Measurements from ENCODE around the gene CYSLTR2. TPM values are rescaled to one million over a fixed set of nuclear protein-coding genes. Genes with fewer than 3 reads are reported as not detected.

Gene CYSLTR2
- total RNA-seq, 2 experiments from 2014 or later: 0.09 TPM; not detected in 1

- BruUV-seq (replicated peaks): no TSS peak
- Histone ChIP-seq H4K20me1 (ENCODE audit: insufficient read depth, low read length) (no peaks in the 10 kb centered on the region), H3K9me3 (ENCODE audit: low read length) (no peaks in the 10 kb centered on the region), H3K9me2 (ENCODE audit: insufficient read depth, low read length) (no peaks in the 10 kb centered on the region), H3K4me1 (ENCODE audit: insufficient read depth, low read length, poor library complexity, severe bottlenecking) (no peaks in the 10 kb centered on the region), H3K4me2 (ENCODE audit: low read length) (no peak overlapping the region), H3K36me3 (ENCODE audit: insufficient read depth, low read length) (no peaks in the 10 kb centered on the region), H3K4me3 (ENCODE audit: low read depth, low read length, poor library complexity, severe bottlenecking) (no peak overlapping the region), H2AFZ (ENCODE audit: low read length) (no peak overlapping the region), H3K27ac (ENCODE audit: low read depth, low read length, poor library complexity, severe bottlenecking) (no peak overlapping the region), H3K79me2 (ENCODE audit: insufficient read depth, low read depth, low read length) (no peaks in the 10 kb centered on the region)
- ChIA-PET POLR2A (no interaction called here), CTCF (ENCODE audit: unreplicated experiment) (no interaction called here)
- intact Hi-C loops (cut with micrococcal nuclease; ENCODE audit: unreplicated experiment): no loop called here
- TF ChIP-seq CTCF (conservative IDR thresholded peaks at IDR 0.05; ENCODE audit: low read length): no peak
- TF ChIP-seq EZH2phosphoT487 (IDR thresholded peaks at IDR 0.05; ENCODE audit: borderline replicate concordance, low read depth, low read length): no peak
- DNase-seq (ENCODE audit: low spot score): no peak
Observed at GRCh38 chr13:48680756-48681392, 27.1 kb downstream of the CYSLTR2 start.

DNA sequence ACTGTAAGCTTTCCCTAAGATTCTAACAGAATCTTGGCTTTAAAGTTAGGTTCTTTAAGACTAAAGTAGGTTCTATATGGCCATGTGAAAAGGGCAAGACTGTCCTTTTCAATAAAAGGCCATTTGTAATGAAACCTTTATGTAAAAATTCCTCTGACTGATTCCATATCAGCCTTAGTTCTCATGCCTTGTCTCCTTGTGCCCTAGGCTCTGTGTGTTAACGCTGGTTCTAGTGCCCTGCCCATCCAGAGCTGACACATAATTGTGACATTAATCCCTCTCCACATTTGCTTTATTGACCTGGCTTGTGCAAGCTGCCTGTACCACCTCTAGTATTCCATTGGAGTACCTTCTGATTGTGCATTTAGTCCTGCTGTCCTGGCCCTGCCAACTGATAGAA, 28.2 kb downstream of the CYSLTR2 start:
- Histone ChIP-seq H3K9me3 (ENCODE audit: low read length) (no peaks in the 10 kb centered on the region), H3K4me3 (ENCODE audit: low read depth, low read length, poor library complexity, severe bottlenecking) (no peak overlapping the region), H3K4me1 (ENCODE audit: insufficient read depth, low read length, poor library complexity, severe bottlenecking) (no peaks in the 10 kb centered on the region), H3K9me2 (ENCODE audit: insufficient read depth, low read length) (no peaks in the 10 kb centered on the region), H3K27ac (ENCODE audit: low read depth, low read length, poor library complexity, severe bottlenecking) (no peak overlapping the region), H3K36me3 (ENCODE audit: insufficient read depth, low read length) (no peaks in the 10 kb centered on the region), H2AFZ (ENCODE audit: low read length) (no peak overlapping the region), H4K20me1 (ENCODE audit: insufficient read depth, low read length) (no peaks in the 10 kb centered on the region), H3K79me2 (ENCODE audit: insufficient read depth, low read depth, low read length) (no peaks in the 10 kb centered on the region), H3K4me2 (ENCODE audit: low read length) (no peak overlapping the region)
- BruUV-seq (replicated peaks): no TSS peak
- POLR2A ChIA-PET: no interaction called here
- TF ChIP-seq EZH2phosphoT487 (IDR thresholded peaks at IDR 0.05; ENCODE audit: borderline replicate concordance, low read depth, low read length) (no peak), CTCF (conservative IDR thresholded peaks at IDR 0.05; ENCODE audit: low read length) (no peak)
- no peak for DNase-seq (ENCODE audit: low spot score)
- CTCF ChIA-PET (ENCODE audit: unreplicated experiment): no interaction called here
- intact Hi-C loops (cut with micrococcal nuclease; ENCODE audit: unreplicated experiment): no loop called here

DNA sequence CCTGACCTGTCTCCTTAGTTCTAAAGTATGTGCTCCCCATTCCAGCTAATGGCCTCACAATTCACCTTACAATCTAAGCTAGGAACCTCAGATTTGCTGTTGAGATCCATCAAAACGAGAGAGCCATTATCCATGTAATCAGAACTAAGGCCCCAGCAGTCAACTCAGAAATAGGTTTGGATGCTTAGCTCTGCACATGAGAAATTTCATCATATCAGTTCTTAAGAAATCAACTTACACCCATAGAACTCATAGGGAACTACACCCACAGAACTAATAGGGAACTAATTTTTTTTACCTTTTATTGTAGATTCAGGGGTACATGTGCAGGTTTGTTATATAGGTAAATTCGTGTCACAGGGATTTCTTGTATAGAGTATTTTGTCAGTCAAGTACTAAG, 28.7 kb downstream of the CYSLTR2 start:
- Histone ChIP-seq H3K4me3 (ENCODE audit: low read depth, low read length, poor library complexity, severe bottlenecking) (no peak overlapping the region), H2AFZ (ENCODE audit: low read length) (no peak overlapping the region), H4K20me1 (ENCODE audit: insufficient read depth, low read length) (no peaks in the 10 kb centered on the region), H3K4me2 (ENCODE audit: low read length) (no peak overlapping the region), H3K4me1 (ENCODE audit: insufficient read depth, low read length, poor library complexity, severe bottlenecking) (no peaks in the 10 kb centered on the region), H3K9me2 (ENCODE audit: insufficient read depth, low read length) (no peaks in the 10 kb centered on the region), H3K27ac (ENCODE audit: low read depth, low read length, poor library complexity, severe bottlenecking) (no peak overlapping the region), H3K79me2 (ENCODE audit: insufficient read depth, low read depth, low read length) (no peaks in the 10 kb centered on the region), H3K9me3 (ENCODE audit: low read length) (no peaks in the 10 kb centered on the region), H3K36me3 (ENCODE audit: insufficient read depth, low read length) (no peaks in the 10 kb centered on the region)
- ChIA-PET CTCF (ENCODE audit: unreplicated experiment) (no interaction called here), POLR2A (no interaction called here)
- DNase-seq (ENCODE audit: low spot score): no peak
- BruUV-seq (replicated peaks): no TSS peak
- intact Hi-C loops (cut with micrococcal nuclease; ENCODE audit: unreplicated experiment): no loop called here
- no peak for TF ChIP-seq CTCF (conservative IDR thresholded peaks at IDR 0.05; ENCODE audit: low read length)
- TF ChIP-seq EZH2phosphoT487 (IDR thresholded peaks at IDR 0.05; ENCODE audit: borderline replicate concordance, low read depth, low read length): no peak
